ENCODE measurements around the gene TBRG4.

TBRG4 gene

GRCh38 chr7:45080265-45080957 is 31.1 kb downstream of the TBRG4 start:
- H3K27ac ChIP-seq: no peak overlapping the region
- TF ChIP-seq, protein P1, sequence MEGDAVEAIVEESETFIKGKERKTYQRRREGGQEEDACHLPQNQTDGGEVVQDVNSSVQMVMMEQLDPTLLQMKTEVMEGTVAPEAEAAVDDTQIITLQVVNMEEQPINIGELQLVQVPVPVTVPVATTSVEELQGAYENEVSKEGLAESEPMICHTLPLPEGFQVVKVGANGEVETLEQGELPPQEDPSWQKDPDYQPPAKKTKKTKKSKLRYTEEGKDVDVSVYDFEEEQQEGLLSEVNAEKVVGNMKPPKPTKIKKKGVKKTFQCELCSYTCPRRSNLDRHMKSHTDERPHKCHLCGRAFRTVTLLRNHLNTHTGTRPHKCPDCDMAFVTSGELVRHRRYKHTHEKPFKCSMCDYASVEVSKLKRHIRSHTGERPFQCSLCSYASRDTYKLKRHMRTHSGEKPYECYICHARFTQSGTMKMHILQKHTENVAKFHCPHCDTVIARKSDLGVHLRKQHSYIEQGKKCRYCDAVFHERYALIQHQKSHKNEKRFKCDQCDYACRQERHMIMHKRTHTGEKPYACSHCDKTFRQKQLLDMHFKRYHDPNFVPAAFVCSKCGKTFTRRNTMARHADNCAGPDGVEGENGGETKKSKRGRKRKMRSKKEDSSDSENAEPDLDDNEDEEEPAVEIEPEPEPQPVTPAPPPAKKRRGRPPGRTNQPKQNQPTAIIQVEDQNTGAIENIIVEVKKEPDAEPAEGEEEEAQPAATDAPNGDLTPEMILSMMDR (conservative IDR thresholded peaks at IDR 0.05): no peak

DNA sequence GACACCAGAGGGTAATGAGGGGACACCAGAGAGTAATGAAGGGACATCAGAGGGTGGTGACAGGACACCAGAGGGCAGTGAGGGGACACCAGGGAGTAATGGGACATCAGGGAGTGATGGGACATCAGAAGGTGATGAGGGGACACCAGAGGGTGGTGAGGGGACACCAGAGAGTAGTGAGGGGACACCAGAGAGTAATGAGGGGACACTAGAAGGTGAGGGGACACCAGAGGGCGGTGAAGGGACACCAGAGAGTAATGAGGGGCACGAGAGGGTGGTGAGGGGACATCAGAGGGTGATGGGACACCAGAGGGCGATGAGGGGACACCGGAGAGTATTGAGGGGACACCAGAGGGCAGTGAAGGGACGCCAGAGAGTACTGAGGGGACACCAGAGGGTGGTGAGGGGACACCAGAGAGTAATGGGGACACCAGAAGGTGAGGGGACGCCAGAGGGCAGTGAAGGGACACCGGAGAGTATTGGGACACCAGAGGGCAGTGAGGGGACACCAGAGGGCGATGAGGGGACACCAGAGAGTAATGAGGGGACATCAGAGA is 33.3 kb downstream of the TBRG4 start:
- H3K27ac ChIP-seq: no peak overlapping the region
- TF ChIP-seq, protein P1 (conservative IDR thresholded peaks at IDR 0.05): no peak

- H3K27ac ChIP-seq: no peak overlapping the region
- TF ChIP-seq, protein P1 (conservative IDR thresholded peaks at IDR 0.05): no peak
Measured at GRCh38 chr7:45077579-45077978, 33.9 kb downstream of the TBRG4 start.

DNA sequence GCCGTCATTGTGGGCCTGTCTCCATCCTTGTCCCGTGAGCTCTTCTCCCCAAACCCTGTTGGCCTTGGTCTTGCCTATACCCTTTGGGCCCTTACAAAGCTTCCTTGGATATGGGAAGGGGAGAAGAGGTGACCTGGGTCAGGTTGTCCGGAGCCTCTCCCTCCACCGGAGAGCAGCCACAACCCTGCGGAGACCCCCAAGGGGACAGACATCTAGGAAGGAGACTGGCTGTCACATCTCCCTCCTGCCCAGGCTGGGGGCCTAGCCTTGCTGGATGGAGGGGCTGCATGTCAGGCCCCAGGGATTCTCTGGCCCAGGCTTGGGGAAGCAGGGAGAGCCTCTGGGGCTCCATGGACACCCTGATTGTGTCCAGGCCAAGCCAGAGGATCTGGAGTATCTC is 34.6 kb downstream of the TBRG4 start:
- TF ChIP-seq, protein P1 (conservative IDR thresholded peaks at IDR 0.05): no peak
- H3K27ac ChIP-seq: no peak overlapping the region

DNA sequence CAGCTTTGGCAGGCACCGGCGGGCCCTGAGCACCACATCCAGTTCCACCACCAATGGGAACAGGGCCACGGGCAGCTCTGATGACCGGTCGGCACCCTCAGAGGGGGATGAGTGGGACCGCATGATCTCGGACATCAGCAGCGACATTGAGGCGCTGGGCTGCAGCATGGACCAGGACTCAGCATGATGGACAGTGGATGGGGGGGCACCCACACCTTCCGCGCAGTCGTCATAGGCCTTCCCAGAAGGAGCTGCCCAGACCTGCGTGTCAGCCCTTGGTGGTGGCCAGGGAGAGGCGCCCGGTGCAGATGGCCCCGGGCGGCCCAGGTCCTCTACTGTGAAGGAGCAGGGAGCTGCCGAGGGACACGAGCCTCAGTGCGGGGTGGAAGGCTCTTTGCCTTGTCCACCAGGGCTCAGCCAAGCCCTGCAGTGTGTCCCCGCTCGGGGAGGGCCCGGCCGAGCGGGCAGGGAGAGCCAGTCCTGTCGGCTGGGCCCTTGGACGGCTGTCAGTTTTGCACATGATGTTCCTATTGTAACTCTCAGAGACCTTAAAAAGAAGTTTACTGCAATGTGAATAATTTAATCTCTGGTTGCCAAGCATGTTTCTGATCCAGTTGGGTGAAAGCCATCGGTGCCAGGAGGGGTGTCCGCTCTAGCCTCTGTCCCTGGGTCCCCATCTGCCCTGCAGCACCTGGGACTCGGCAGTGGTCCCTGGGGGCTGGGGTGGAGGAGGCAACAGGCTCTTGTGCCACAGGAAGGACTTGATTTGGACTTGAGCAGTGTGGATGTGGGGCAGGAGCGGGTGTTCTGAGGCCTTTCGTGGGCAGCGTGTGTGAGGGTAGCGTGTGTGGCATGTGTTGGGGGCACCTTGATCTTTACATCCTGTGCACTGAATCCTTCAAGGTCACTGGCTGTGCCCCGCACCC is 35.4 kb downstream of the TBRG4 start:
- H3K27ac ChIP-seq: no peak overlapping the region; the same call in 1 of the 2 replicates
- TF ChIP-seq, protein P1 (conservative IDR thresholded peaks at IDR 0.05): no peak

- peak overlapping the region; percentile 84; the same call in 1 of the 2 replicates for H3K27ac ChIP-seq
- TF ChIP-seq, protein P1 (conservative IDR thresholded peaks at IDR 0.05): no peak
Measured at GRCh38 chr7:45075355-45075644, 36.2 kb downstream of the TBRG4 start.

All from VCaP (cell line).